ENCODE measurements around the gene SLC38A4.

The SLC38A4 gene

DNA sequence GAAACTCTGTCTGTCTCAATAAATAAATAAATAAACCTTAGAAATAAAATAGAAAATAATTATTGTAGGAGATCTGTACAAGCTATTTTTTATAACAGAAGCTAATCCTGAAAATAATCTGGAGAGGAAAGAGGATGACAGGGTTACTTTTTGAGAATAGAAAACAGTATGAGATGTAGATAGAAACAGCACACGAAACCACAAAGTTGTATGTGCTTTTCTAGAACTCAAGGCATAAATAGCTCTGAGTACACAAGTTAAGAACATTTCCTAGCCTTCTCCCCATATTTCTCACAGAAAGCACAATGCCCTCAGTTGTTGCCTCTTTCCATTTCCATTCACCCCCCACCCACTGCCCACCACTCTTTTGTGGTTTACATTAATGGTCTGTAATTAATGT lies 35.7 kb downstream of the SLC38A4 start:
- no peak for DNase-seq (ENCODE audit: low read depth)
- TF ChIP-seq, protein P1, sequence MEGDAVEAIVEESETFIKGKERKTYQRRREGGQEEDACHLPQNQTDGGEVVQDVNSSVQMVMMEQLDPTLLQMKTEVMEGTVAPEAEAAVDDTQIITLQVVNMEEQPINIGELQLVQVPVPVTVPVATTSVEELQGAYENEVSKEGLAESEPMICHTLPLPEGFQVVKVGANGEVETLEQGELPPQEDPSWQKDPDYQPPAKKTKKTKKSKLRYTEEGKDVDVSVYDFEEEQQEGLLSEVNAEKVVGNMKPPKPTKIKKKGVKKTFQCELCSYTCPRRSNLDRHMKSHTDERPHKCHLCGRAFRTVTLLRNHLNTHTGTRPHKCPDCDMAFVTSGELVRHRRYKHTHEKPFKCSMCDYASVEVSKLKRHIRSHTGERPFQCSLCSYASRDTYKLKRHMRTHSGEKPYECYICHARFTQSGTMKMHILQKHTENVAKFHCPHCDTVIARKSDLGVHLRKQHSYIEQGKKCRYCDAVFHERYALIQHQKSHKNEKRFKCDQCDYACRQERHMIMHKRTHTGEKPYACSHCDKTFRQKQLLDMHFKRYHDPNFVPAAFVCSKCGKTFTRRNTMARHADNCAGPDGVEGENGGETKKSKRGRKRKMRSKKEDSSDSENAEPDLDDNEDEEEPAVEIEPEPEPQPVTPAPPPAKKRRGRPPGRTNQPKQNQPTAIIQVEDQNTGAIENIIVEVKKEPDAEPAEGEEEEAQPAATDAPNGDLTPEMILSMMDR (conservative IDR thresholded peaks at IDR 0.05; ENCODE audit: low read length) = no peak
- H3K4me3 ChIP-seq (ENCODE audit: low read length) = no peak overlapping the region

DNA sequence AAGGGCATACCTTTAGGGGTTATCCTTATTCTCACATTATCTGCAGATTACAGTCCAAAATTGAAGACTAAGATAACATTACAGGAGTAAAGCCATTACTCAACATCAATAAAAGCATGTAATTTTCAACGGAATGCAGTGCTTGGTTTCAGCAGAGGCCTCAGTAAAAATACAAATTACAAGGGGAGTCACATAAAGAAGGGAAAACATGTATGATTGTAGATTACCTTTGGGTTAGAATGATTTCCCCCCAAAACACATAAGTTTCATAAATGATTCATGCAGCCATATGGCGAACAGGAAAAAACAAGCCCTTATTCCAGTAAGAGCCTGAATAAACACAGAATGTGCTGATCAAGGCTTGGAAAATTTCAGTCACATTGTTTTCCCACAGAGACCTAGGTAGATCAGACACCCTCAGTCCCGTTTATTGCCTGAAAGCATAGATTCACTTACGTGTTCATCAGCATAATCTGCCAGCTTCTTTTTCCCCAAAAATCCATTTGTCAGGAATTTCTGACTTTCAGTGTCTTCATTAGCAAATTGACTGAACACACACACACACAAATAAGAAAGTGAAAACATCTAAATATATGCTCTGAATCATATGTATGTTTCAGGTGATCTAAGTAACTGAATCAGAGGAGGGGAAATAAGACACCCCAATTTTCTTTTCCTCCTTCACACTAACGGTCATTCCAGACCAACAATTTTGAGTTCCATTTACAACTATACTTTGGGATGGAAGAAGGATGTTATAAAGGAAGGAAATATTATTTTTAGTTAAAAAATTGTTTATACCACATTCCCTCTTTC lies 37.5 kb downstream of the SLC38A4 start:
- no peak overlapping the region for H3K4me3 ChIP-seq (ENCODE audit: low read length)
- peak; percentile 13 for DNase-seq (ENCODE audit: low read depth)
- TF ChIP-seq, protein P1 (conservative IDR thresholded peaks at IDR 0.05; ENCODE audit: low read length) = no peak

DNA sequence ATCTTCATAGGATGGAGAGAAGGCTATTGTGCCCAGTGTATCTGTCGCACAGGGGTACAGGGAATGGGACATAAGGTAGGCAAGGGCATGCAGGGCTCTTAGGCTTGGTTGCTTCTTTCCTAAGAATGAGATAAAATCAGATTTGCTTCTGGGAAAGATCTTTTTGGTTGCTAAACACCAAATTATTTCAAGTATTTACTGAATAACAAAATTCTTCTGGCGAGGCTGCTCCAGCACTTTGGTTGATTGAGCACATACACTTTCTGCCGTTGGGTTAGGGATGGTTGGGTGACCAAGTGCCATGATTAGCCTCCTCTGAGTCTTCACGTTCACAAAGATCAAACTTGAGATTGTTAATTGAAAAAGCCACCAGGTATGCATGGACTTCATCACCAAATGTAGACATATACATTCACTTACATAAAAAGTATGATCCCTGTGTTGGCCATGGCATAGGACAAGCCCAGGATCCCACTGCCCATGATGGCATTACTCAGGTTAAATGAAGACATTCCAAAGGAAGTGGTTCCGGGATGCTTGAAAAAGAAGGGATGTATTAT lies 38.2 kb downstream of the SLC38A4 start:
- peak; percentile 49 for DNase-seq (ENCODE audit: low read depth)
- TF ChIP-seq, protein P1 (conservative IDR thresholded peaks at IDR 0.05; ENCODE audit: low read length) = no peak
- H3K4me3 ChIP-seq (ENCODE audit: low read length) = no peak overlapping the region

DNA sequence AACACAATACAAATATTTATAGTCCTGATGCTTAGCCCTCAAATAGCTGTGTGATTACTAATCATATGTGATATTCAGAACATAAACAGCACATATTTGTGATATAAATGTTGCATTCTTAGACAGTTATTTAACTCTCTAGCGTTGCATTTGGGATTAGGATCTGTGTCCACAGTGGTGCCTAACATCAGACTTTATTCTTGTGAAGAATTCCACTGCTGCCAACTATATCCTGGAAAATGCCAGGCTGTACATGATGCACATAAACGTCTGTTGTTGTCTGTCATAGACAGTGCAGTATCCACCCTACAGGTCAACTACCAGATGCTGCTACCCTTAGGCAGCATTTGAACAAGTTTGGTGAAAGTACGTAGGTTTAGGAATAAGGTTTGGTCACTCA lies 39.0 kb downstream of the SLC38A4 start:
- TF ChIP-seq, protein P1 (conservative IDR thresholded peaks at IDR 0.05; ENCODE audit: low read length) = no peak
- peak; percentile 78 for DNase-seq (ENCODE audit: low read depth)

DNA sequence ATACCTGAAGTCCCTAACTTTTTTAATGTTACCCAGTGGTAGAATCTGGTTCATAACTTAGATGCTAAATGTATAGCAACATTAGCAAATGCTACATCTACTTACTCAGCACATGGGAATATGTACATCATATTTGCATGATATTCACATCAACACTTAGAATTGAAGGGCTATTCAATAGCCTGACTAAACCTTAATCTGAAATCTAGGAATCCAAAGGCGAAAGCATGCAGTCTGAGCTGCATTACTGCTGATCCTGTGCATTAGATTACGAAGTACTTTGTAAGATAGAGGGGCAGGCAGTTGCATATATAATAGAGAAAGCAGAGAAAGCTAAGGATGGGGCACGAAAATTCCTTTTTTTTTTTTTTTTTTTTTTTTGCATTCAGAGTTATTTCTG lies 40.4 kb downstream of the SLC38A4 start:
- TF ChIP-seq, protein P1 (conservative IDR thresholded peaks at IDR 0.05; ENCODE audit: low read length) = no peak
- no peak for DNase-seq (ENCODE audit: low read depth)
- no peak overlapping the region for H3K4me3 ChIP-seq (ENCODE audit: low read length)

More for the DNA sequence above, 39.0 kb downstream of the SLC38A4 start:
- no peak overlapping the region for H3K4me3 ChIP-seq (ENCODE audit: low read length)

DNA sequence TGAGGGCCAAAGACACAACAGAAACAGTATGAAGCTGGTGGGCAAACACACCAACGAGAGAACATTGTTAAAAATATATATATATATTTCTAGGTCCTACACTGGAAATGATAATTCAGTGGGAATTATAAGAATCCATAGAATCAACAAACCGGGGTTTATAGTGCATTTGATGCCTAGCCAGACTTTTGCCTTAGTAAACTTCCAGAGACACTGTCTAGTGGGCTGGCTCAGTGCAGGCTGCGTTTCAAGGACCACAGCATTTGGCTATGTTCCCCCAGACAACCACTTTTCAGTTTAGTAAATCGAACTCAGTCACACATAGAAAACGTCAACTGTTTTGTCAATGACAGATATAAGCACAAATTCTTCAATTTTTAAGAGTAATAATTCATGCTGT lies 41.9 kb downstream of the SLC38A4 start:
- no peak for DNase-seq (ENCODE audit: low read depth)
- TF ChIP-seq, protein P1 (conservative IDR thresholded peaks at IDR 0.05; ENCODE audit: low read length) = no peak
- no peak overlapping the region for H3K4me3 ChIP-seq (ENCODE audit: low read length)

DNA sequence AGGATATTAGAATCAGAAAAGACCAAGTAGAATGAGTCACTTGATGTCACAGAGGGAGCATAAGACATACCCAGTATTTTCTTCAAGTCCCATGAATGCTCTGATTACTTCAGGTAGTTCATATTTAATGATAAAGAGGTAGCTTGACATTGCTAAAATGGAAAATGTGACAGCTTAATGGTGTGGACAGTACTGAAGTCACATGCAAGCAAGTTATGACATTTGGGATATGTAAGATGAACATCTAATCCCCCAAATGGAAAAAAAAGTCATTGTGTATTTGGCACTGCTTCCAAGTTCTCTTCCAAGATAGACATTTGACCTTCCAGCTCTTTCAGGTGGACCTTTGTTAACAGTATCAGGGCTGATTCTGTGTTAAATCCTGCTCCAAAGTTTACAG lies 45.9 kb downstream of the SLC38A4 start:
- no peak for DNase-seq (ENCODE audit: low read depth)
- no peak overlapping the region for H3K4me3 ChIP-seq (ENCODE audit: low read length)
- TF ChIP-seq, protein P1 (conservative IDR thresholded peaks at IDR 0.05; ENCODE audit: low read length) = no peak
